ENCODE results near the gene PIGR. TPM values are rescaled to one million over a fixed set of nuclear protein-coding genes. Genes with fewer than 3 reads are reported as not detected.

The PIGR gene
- total and polyA plus RNA-seq, 10 of the 15 experiments (the other 5 are each of a cell fraction or from before 2014, with no cell fraction given) = 0.96 to 7.6 (median 1.8) TPM

DNA sequence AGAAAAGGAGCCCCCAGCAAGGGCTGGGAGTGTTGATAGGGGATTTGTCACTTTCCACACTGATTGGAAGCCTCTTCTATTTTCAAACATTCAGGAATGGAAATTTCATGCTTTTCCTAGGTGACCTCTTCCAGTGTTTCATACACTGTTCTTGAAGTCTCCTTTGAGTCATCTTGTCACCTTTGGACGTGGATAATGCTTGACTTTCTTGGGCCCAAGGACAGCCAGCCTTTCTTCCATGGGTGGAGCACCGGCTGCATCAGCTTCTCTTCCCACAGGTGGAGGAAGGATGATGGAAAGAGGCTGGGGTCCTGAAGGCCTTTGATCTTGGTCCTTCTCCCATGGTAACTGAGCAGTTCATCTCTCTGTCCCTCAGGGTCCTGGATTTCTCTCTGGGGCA lies 11.9 kb upstream of the PIGR start:
- H3K4me2 ChIP-seq (ENCODE audit: control insufficient read depth, insufficient read depth) = no peak overlapping the region
- ChIA-PET POLR2A (interaction anchor here (1.5 kb wide), 1 partner anchor 37 kb away, joined by 3 read pairs; no protein-coding TSS in a partner anchor), CTCF (interaction anchor here (1.0 to 1.3 kb wide), 2 partner anchors 12 to 24 kb away, joined by 3 to 4 read pairs; partner anchors contain the start of gene PIGR), SMC1A (ENCODE audit: uncharacterized antibody, unreplicated experiment) (interaction anchor here (1.8 kb wide), 1 partner anchor 24 kb away, joined by 8 read pairs; no protein-coding TSS in a partner anchor), RAD21 (ENCODE audit: unreplicated experiment) (no interaction called here)
- no peak for DNase-seq (ENCODE audit: low read depth, low spot score)
- no peaks in the 10 kb centered on the region for H3K79me2 ChIP-seq (ENCODE audit: control insufficient read depth, insufficient read depth, low read length)
- intact Hi-C loops (cut with micrococcal nuclease; ENCODE audit: unreplicated experiment) = no loop called here
- ATAC-seq = no peak
- no peak overlapping the region for H2AFZ ChIP-seq (ENCODE audit: control insufficient read depth, low read depth, low read length)
- H3K27me3 ChIP-seq (replicated peaks in 1 of 2; ENCODE audit: control insufficient read depth in 2 of 2, insufficient read depth in 2 of 2, low read length in 1 of 2) = no peaks in the 10 kb centered on the region
- no peaks in the 10 kb centered on the region for H3K36me3 ChIP-seq (ENCODE audit: control insufficient read depth in 2 of 2, insufficient read depth in 2 of 2, low read length in 1 of 2)
- 53% methylated on average over 2 of the region's 2 CpGs for WGBS (ENCODE audit: insufficient coverage, insufficient replicate concordance, low lambda C conversion rate, missing lambda C conversion rate)
- H4K20me1 ChIP-seq (ENCODE audit: control insufficient read depth, insufficient read depth) = no peaks in the 10 kb centered on the region
- no peak for FAIRE-seq
- H3K27ac ChIP-seq (ENCODE audit: control insufficient read depth, insufficient read depth) = no peak overlapping the region
- TF ChIP-seq FOXK2 (IDR thresholded peaks at IDR 0.05) = no peak
- TF ChIP-seq, protein P1, sequence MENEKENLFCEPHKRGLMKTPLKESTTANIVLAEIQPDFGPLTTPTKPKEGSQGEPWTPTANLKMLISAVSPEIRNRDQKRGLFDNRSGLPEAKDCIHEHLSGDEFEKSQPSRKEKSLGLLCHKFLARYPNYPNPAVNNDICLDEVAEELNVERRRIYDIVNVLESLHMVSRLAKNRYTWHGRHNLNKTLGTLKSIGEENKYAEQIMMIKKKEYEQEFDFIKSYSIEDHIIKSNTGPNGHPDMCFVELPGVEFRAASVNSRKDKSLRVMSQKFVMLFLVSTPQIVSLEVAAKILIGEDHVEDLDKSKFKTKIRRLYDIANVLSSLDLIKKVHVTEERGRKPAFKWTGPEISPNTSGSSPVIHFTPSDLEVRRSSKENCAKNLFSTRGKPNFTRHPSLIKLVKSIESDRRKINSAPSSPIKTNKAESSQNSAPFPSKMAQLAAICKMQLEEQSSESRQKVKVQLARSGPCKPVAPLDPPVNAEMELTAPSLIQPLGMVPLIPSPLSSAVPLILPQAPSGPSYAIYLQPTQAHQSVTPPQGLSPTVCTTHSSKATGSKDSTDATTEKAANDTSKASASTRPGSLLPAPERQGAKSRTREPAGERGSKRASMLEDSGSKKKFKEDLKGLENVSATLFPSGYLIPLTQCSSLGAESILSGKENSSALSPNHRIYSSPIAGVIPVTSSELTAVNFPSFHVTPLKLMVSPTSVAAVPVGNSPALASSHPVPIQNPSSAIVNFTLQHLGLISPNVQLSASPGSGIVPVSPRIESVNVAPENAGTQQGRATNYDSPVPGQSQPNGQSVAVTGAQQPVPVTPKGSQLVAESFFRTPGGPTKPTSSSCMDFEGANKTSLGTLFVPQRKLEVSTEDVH (IDR thresholded peaks at IDR 0.05; ENCODE audit: low read depth, partially characterized antibody) = no peak
- no peak for TF ChIP-seq EZH2 (IDR thresholded peaks at IDR 0.05; ENCODE audit: borderline replicate concordance, control insufficient read depth, low read depth, low read length)
- TF ChIP-seq, protein P2, sequence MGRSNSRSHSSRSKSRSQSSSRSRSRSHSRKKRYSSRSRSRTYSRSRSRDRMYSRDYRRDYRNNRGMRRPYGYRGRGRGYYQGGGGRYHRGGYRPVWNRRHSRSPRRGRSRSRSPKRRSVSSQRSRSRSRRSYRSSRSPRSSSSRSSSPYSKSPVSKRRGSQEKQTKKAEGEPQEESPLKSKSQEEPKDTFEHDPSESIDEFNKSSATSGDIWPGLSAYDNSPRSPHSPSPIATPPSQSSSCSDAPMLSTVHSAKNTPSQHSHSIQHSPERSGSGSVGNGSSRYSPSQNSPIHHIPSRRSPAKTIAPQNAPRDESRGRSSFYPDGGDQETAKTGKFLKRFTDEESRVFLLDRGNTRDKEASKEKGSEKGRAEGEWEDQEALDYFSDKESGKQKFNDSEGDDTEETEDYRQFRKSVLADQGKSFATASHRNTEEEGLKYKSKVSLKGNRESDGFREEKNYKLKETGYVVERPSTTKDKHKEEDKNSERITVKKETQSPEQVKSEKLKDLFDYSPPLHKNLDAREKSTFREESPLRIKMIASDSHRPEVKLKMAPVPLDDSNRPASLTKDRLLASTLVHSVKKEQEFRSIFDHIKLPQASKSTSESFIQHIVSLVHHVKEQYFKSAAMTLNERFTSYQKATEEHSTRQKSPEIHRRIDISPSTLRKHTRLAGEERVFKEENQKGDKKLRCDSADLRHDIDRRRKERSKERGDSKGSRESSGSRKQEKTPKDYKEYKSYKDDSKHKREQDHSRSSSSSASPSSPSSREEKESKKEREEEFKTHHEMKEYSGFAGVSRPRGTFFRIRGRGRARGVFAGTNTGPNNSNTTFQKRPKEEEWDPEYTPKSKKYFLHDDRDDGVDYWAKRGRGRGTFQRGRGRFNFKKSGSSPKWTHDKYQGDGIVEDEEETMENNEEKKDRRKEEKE (IDR thresholded peaks at IDR 0.05) = no peak
- TF ChIP-seq SREBF1 (IDR thresholded peaks at IDR 0.05; ENCODE audit: low read length) = no peak
- TF ChIP-seq ETV6 (conservative IDR thresholded peaks at IDR 0.05 in 1 of 2, IDR thresholded peaks at IDR 0.05 in 1 of 2; ENCODE audit: borderline replicate concordance in 1 of 2, low read depth in 1 of 2) = no peak
- no peak for TF ChIP-seq KLF5 (IDR thresholded peaks at IDR 0.05; ENCODE audit: partially characterized antibody)
- TF ChIP-seq ZNF274 (IDR thresholded peaks at IDR 0.05; ENCODE audit: insufficient read depth, insufficient read length) = no peak
- TF ChIP-seq CBX3 (IDR thresholded peaks at IDR 0.05; ENCODE audit: borderline replicate concordance, low read depth) = no peak
- no peak for TF ChIP-seq ASH2L (IDR thresholded peaks at IDR 0.05; ENCODE audit: borderline replicate concordance, low read depth)
- TF ChIP-seq MTA2 (IDR thresholded peaks at IDR 0.05; ENCODE audit: low read depth) = no peak
- no peak for TF ChIP-seq KAT2A (conservative IDR thresholded peaks at IDR 0.05; ENCODE audit: control insufficient read depth, low read depth, low read length)
- no peak for TF ChIP-seq HSF1 (IDR thresholded peaks at IDR 0.05; ENCODE audit: low read depth, low read length)
- TF ChIP-seq MYB (IDR thresholded peaks at IDR 0.05; ENCODE audit: borderline replicate concordance, low read depth, low read length) = no peak
- no peak for TF ChIP-seq MEF2B (IDR thresholded peaks at IDR 0.05; ENCODE audit: partially characterized antibody, poor library complexity, severe bottlenecking)
- TF ChIP-seq JUNB (IDR thresholded peaks at IDR 0.05) = no peak
- no TSS peak for BruUV-seq (replicated peaks)
- in situ Hi-C loops (cut with MboI) = no loop called here
- H3K9ac ChIP-seq (ENCODE audit: control insufficient read depth, insufficient read depth, low read length) = no peak overlapping the region
- peaks cover 27% of the 10 kb centered on the region for H3K4me1 ChIP-seq (ENCODE audit: control insufficient read depth, insufficient read depth, low read length)
- H3K9me3 ChIP-seq (replicated peaks; ENCODE audit: control insufficient read depth, insufficient read depth, low read length) = no peaks in the 10 kb centered on the region
- H3K4me3 ChIP-seq = no peak overlapping the region
